IPS-NIHi11 (cell line): ENCODE data around the gene IGFN1.
"Not testable (repeated sequence)": the region's sequence is repeated elsewhere in the genome, so short reads cannot be mapped to it uniquely, and the experiment has no call there.

Source experiments
- DNase-seq: peaks from one replicate; pipeline ENCODE4 v3.0.0; 2012; ENCODE audit warnings: mixed read lengths, low spot score

The IGFN1 gene

DNA sequence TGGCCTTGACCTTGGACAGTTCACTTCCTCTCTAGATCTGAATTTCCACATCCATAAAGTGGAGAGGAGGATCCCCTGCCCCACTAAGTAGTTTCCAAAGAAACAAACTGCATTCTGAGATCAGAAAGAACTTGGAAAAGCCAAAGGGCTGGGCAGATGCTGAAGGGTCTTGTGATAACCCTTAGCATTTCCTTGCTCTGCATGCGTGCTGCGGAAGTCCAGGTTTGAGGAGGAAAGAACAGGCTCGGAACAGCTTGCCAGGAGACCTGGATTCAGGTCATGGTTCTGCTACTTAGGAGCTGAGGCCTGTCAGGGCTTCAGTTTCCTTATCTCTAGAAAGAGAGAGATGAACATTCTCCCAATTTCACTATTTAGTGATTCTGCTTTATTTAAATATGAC, 27.2 kb downstream of the IGFN1 start:
- no peak for DNase-seq

DNA sequence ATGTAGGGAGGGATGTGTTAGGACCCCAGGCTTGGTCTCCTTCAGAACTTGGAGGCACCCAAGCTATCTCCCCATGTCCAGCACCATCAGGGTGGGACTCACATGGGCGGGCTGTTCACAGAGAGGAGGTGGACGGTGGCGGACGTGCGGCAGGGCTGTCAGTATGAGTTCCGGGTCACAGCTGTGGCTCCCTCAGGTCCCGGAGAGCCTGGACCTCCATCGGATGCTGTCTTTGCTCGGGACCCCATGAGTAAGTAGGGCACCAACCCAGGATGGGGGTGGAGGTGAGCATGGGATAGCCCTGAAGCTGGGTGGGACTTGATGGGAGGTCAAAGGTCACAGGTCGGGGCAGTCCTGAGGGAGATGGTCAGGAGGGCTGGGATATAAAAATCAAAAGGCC, 27.8 kb downstream of the IGFN1 start:
- no peak for DNase-seq

DNA sequence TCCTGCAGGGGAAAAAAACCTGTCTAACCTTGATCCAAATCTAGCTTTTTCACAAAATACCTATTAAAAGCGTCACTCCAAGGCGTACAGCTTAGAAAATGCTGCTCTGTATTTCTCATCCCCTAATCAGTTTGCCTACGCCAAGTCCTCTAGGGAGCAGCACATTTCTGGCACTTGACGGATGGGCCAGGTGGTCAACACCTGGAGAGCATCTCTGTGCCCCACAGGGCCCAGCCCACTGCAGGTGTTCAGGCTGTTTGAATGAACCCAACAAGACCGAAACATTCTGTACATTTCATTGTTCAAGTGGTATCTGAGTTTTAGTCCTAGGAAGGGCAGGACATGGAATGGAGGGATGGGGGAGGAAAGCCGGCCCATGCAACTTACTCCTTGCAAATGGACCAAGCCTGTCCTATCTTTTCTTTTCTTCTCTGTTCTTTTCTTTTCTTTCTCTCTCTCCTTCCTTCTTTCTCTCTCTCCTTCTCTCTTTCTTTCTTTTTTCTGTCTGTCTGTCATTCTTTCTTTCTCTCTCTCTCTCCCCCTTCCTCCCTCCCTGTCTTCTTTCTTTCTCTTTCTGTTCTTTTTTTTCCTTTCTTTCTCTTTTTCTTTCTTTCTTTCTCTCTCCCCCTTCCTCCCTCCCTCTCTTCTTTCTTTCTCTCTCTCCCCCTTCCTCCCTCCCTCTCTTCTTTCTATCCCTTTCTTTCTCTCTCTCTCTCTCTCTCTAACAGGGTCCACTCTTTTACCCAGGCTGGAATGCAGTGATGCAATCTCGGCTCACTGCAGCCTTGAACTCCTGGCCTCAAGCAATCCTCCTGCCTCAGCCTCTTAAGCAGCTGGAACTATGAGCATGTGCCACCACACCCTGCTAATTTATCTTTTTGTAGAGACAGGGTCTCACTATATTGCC, 29.1 kb downstream of the IGFN1 start:
- DNase-seq: no peak

DNA sequence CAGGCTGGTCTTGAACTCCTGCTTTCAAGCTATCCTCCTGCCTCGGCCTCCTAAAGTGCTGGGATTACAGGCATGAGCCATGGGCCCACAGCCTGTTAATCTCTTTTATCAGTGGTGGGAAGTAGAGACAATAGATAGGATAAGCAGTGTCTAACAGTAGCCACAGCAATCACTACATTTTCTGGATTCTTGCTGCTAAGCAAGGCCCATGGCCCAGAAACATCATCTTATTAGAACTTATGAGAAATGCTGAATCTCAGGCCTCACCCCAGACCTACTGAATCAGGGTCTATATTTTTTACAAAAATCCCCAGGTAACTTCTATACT, 29.7 kb downstream of the IGFN1 start:
- DNase-seq: no peak

DNA sequence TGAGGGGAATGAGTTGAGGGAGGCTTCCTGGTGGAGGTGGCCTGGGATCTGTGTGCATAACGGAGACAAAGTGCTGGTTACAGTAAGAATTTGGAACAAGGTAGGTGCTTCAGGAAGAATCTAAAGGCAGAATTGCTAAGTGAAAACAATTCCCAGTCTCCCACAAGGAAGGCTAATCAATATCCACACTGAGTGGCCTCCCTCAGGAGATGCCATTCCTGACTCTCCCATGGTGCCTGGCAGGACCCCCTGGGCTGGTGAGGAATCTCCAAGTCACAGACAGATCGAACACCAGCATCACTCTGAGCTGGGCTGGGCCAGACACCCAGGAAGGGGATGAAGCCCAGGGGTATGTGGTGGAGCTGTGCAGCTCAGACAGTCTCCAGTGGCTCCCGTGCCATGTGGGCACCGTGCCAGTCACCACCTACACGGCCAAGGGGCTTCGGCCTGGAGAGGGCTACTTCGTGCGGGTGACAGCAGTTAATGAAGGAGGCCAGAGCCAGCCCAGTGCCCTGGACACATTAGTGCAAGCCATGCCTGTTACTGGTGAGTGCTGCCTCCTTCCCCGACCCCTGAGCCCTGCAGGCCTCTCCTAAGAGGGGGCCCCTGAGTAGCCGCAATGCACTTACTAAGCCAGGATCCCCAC, 30.7 kb downstream of the IGFN1 start:
- DNase-seq: no peak

DNA sequence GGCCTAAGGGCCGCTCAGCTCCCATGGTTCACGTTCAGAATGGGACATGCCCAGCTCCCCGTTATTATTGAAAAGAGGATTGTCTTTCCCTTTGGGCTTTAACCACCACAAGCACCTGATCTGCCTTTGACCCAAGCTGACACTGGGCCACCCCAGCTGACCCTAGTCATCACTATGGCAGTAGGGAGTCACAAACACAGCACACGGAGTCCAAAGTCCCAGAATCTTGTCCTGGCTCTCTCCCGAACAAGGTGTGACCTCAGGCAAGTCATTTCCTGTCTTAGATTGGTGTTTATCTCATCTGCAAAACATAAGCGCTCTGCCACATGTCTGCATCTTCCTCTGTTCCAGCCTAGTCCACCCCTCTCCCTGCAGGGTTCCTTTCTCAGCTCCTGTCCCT, 31.5 kb downstream of the IGFN1 start:
- DNase-seq: no peak

DNA sequence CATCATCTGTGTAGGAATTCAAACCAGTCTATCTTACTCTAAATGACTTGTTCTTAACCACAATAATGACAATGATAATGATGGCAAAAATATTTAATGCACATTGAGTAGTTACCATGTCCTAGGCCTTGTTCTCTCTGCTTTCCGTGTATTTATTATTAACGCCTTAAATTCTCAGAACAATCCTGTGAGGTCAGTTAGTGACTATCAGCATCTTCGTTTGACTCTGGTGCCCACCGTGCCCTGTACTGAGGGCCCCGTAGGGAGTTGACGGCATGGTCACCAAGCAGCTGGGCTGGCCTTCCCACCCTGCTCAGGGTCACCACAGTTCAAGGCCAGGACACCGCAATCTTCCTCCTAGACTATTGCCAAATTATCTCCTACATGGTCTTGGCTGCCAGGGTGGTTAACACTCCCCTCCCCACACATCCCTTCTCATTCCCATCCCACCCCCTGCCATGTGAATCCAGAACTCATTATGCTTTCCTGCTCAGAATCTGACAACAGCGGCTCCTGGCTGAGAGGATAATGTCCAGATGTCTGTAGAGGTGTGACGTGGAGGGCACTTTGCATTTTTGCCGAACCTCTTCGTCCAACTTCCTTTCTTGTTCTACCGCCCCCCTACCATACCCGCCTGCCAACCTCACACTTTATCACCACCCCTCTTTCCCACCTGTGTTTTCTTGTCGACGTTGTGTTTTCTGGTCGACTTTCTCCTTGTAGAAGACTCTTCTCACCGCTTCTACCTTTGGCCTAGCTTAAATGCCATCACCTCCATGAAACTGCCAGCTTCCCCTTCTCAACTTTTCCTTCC, 33.4 kb downstream of the IGFN1 start:
- no peak for DNase-seq

DNA sequence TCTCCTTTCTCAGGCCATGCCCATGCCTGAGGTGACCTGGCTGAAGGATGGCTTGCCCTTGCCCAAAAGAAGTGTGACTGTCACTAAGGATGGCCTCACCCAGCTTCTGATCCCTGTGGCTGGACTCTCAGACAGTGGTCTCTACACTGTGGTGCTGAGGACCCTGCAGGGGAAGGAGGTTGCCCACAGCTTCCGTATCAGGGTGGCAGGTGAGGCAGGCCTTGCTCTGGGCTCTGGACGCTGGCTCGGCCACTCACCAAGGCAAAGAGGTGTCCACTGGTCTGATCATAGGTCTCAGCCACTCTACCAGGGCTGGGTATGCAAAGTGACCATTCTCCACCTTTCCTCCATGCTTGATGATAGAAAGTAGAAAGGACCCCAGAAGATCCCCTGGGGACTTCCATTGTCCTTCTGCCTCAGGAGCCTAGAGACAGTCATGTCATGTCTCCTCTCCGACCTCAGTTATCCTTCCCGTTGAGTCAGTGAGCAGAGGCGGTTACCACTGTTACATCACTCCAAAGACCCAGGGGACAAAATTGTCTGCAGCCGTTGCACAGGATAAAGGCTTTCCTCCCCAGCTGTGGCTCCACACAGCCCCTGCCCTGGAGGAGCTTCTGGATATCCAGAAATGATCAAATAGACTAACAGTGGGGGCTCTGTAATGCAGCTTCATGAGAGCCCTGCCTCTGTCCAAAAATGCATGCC, 34.2 kb downstream of the IGFN1 start:
- no peak for DNase-seq

DNA sequence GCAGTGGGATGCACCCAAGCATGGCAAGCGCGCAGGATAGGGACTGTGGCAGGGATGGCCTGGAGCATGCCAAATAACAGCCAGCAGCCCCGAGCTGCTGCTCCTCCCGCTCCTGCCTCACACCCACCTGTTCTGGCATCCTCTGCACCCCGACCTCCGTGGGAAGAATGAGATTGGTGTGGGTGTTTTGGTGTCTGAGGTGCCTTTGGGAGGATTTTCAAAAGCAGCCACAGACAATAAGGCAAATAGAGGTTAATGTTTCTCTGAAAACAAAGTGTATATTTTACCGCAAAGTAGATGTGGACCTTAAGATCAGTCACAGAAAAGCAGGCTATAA, 35.5 kb downstream of the IGFN1 start:
- no peak for DNase-seq

DNA sequence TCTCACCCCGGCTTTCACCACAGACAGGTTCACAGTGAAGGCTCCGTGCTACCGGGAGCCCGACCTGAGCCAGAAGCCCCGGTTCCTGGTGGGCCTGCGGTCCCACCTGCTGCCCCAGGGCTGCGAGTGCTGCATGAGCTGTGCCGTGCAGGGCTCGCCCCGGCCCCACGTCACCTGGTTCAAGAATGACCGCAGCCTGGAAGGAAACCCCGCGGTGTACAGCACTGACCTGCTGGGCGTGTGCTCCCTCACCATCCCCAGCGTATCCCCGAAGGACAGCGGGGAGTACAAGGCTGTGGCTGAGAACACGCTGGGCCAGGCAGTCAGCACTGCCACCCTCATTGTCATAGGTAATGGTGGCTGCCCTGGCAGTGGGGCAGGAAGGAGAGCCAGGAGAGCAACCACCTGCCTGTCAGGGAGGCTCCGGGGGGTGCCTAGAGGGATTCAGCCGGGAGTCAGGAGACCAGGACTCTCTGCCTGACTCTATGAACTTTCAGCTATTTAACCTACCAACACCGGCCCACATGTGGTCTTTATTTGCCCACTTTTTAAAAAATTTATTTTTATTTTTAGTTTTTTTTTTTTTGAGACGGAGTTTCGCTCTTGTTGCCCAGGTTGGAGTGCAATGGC, 36.4 kb downstream of the IGFN1 start:
- no peak for DNase-seq

DNA sequence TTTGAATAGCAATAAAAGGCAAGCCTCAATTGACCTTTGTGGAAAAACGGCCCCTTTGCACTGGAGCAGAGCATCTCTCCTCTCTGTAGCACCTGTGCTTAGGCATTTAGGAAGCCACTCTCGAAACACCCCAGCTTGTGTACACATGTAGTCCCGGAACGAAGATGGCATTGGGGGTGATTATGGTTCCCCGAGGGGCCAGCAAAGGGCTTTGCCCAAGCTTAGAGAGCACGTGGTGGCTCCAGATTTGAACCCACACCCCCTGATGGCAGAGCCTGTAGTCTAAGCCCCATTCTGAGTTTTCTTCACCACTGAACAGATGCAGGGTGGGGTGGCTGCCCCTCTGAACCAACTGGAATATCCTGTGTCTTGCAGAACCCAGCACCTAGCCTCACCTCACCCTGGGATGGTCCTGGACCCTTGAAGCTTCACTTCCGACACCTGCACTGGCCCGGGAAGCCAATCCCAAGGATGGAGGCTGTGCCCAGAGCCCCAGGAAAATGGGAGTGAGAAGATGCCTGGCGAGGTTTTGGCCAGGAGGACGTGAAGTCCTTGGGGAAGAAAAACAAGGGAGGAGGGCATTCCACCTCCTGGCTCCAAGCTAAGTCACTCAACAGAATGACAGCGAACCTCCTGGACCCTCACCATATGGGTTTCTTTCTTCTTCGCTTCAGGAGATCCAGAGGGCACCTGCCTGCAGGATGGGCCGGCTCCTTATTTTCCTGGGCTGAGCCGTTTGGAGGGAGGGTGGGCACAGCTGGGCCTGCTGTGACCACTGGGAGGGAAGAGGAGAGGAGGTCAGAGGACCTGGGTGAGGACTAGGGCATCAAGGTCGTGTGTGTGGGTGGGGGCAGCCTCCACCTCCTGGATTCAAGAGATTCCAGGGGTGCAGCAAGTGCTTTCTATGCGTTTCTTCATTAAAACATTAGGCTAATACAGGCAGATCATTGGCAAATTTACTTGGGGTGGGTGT, 37.7 kb downstream of the IGFN1 start:
- no peak for DNase-seq

DNA sequence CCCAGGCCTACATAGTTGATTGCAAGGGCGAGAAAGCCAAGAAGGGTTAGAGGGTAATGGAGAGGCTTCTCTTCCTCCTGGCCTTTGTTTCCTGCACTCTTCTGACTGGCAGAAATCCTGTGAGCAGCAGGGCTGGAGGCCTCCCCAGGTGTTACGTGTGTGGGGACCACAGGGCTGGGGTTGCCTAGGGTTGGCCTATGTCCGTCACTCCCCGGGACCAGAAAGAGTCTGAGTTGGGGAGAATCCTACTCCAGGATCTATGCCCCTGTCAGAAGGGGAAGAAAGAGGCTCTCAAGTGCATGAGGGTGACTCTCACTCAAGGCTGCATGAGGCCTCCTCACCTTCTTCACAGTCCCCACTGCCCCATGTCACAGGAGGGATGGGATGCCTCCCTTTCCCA, 38.5 kb downstream of the IGFN1 start:
- DNase-seq: no peak

DNA sequence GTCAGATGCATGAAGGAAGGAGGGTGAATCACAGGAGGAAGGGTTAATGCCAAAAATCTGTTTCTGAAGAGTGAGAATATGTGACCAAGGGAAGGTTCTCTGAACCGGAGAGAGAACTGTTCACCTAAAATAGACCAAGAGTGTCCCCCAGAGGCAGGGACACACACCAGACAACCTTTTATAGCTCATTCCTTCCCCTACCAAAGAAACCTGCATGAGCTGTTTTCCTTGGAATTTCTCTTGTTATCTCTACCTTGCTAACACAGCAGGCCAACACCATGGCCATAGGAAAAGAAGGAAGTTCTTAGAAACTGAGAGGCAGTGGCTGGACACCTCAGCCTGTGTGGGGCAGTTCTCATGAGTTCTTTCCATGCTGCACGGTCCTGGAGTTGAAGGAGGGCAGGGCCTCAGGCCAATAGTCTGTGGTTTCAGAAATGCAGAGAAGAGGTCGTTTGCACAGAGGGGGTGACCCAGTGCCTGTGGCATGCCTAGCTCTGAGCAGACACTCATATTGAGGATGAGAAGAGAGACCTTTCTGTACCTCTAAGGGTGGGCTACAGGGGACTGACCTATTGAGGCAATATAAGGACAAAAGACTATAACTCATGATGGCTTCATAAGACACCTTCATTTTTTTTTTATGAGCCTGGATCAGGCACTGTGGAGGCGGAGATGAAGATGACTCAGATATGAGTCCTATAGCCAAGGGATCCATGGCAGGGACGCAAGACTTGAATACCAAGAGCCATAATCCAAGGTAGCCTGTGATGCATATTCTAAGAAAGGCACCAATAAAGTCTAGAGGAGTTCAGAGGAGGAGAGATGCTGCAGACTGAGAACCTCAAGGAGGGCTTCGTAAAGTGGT, 39.4 kb downstream of the IGFN1 start:
- DNase-seq: no peak

DNA sequence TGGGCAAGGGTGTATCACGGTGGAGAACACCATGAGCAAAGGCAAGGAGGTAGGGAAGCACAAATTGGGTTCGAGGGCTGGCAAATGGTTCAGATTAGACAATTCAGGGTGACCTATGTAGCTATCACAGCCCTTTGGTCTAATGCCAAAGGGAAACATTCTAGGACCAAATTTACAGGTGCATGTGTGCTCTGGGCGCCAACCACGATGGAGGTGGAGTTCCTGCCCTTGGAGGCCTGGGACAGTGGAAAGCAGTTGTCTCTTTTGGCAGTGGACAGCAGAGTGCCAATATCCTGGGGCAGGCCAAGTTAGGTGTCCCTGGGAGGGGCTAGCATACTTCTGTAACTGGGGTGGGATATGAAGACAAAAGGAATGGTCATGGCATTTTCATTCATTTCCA, 40.1 kb downstream of the IGFN1 start:
- no peak for DNase-seq

DNA sequence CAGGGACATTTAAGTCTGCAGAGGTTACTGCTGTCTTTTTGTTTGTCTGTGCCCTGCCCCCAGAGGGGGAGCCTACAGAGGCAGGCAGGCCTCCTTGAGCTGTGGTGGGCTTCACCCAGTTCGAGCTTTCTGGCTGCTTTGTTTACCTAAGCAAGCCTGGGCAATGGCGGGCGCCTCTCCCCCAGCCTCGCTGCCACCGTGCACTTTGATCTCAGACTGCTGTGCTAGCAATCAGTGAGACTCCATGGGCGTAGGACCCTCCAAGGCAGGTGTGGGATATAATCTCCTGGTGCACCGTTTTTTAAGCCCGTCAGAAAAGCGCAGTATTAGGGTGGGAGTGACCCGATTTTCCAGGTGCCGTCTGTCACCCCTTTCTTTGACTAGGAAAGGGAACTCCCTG, 49.0 kb downstream of the IGFN1 start:
- DNase-seq: not testable (repeated sequence)

DNA sequence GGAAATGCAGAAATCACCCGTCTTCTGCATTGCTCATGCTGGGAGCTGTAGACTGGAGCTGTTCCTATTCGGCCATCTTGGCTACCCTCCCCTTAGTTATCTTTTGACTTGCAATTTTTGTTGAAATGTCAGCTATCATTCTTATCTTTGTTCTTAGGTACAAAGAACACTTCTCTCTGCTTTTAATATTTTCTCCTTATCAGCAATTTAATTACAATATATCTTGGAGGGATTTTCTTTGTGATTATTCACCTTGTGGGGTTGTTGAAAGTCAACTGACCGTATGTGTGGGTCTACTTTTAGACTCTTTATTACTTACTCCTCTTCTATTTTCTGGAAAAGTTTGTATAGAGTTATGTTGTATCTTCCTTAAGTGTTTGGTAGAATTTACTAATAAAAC, 49.5 kb downstream of the IGFN1 start:
- no peak for DNase-seq

DNA sequence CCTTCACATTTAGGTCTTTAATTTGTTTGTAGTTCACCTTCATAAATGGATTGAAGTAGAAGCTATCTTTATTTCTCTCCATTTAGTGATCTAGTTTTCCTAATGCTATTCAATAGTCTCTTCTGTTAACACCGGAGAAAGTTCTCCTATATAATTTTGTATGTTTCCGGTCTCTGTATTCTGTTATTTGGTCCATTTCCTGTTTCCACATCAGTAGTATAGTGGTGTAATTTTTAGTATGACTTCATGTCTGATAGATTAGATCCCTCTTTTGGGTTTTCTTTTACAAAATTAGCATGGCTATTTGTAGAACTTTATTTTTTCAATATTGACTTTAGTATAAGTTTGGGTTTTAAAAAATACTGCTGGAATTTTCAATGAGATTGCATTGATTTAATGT, 51.1 kb downstream of the IGFN1 start:
- DNase-seq: no peak

DNA sequence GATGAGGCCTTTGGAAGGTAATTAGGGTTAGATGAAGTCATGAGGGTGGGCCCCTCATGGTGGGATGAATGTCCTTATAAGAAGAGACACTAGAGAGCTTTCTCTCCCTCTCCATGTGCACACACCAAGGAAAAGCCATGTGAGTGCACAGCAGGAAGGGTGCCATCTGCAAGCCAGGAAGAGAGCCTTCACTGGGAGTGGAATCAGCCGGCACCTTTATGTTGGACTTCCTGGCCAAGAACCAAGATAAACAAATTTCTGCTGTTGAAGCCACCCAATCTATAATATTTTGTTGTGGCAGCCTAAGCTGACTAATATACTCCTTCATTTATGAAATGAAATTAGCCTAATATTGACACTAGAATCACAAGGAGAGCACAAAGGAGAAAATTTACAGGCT, 54.5 kb downstream of the IGFN1 start:
- no peak for DNase-seq

DNA sequence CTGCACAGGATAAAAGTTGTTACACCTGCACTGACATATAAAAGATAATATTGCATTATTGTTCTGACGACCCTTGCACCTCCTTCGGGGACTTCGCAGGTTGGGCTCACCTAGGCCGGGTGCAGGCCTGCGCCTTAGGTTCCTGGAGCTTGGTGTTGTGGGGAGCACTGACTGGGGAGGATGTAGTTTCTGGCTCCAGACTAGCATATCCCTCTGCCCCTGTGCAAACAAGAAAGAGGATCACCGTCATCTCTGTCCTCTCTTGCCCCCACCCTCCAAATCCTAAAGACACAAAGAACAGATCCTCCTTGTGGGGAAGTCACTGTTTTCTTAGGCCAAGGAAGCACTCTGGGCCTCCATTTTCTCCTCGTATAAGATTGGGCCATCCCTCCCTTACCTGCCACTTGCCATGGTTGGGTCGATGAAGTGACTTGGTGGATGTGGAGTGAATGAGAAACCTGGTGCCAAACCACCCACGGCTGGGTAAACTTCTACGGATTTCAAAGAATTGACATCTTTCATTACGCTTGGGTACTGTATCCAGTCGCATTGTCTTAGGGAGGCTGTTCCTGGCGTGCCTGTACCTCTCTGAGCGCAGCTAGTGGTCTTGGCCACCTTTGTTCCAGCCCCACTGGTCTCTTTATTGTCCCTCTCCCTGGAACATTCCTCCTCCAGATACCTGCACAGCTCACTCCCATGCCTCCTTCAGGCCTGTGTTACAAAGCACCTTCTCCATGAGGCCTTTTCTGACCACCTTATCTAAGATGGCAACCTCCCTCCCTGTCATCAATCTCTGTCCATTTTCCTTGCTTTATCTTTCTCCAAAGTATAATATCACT, 58.3 kb downstream of the IGFN1 start:
- no peak for DNase-seq
